HepG2 (cell line): ENCODE data around the gene EDN2. TPM values are rescaled to one million over a fixed set of nuclear protein-coding genes. Genes with fewer than 3 reads are reported as not detected.

Source experiments
- ATAC-seq: fragments of 200-7000 bp; cut with Tn5 transposase; 3 replicates; pipeline ENCODE4 v1.9.1; 2020; ENCODE audit warnings: mild to moderate bottlenecking, moderate library complexity
- BruUV-seq: library from RNA; stranded (reverse); fragments of 400-500 nt; replicated peaks from 2 replicates; lab custom pipeline; 2021; lab: Mats Ljungman, UMichigan
- CTCF ChIA-PET: fragments of 300-600 bp; formaldehyde crosslinking; extraction: SDS; loops from one replicate; lab custom pipeline; 2021; ENCODE audit warnings: low total read pairs, inconsistent platforms, low intra/inter-chr PET ratio; lab: Yijun Ruan, JAX
- POLR2A ChIA-PET: fragments of 350-600 bp; sonication (Branson Sonifier 250); formaldehyde crosslinking; loops from one replicate; lab custom pipeline; 2020; ENCODE audit warnings: antibody characterized with exemption, inconsistent platforms; lab: Yijun Ruan, JAX
- DNase-seq: peaks from one replicate; pipeline ENCODE4 v3.0.0-alpha.2; 2015; ENCODE audit warnings: low spot score
- FAIRE-seq: peaks from 3 replicates; lab custom pipeline; 2011; peaks lifted over from hg19 to GRCh38; lab: Jason Lieb, UNC
- H2AFZ ChIP-seq: one replicate; pipeline ENCODE4 v1.6.1; 2011; ENCODE audit warnings: low read length, inconsistent platforms
- H3K27ac ChIP-seq: fragments of 300-600 bp; 3 replicates; pipeline ENCODE4 v1.8.0; 2011; ENCODE audit warnings: mixed run types, mild to moderate bottlenecking, mixed read lengths, low read length, inconsistent platforms; ENCODE audit not compliant: insufficient read depth; ENCODE audit errors: extremely low read length
- H3K27me3 ChIP-seq, 2 experiments: fragments of 200-600 bp in 1 of 2; 2 replicates in 1 of 2; 3 replicates in 1 of 2; pipeline versions ENCODE4 v1.6.0 to v1.8.0; 2011; ENCODE audit warnings: low read length in 2 of 2, mild to moderate bottlenecking in 2 of 2, moderate library complexity in 2 of 2, inconsistent platforms in 1 of 2; ENCODE audit not compliant: insufficient read depth in 2 of 2, control insufficient read depth in 1 of 2
- H3K36me3 ChIP-seq, 2 experiments: fragments of 200-600 bp in 1 of 2; replicated peaks in 1 of 2; 2 replicates in 1 of 2; 3 replicates in 1 of 2; pipeline versions ENCODE4 v1.5.1 to v1.8.0; 2011; ENCODE audit warnings: low read length in 2 of 2, inconsistent platforms in 1 of 2; ENCODE audit not compliant: insufficient read depth in 2 of 2, control insufficient read depth in 1 of 2
- H3K4me1 ChIP-seq: 2 replicates; pipeline ENCODE4 v1.5.1; 2012; ENCODE audit warnings: low read length, inconsistent platforms; ENCODE audit not compliant: insufficient read depth
- H3K4me2 ChIP-seq: 2 replicates; pipeline ENCODE4 v1.6.0; 2011; ENCODE audit warnings: low read depth, low read length, inconsistent platforms
- H3K4me3 ChIP-seq, 3 experiments: fragments of 200-600 bp in 1 of 3; sonication (generic), shearing (Covaris generic) in 1 of 3; replicated peaks in 1 of 3; 2 replicates each; pipeline ENCODE4 v1.5.1; 2011 to 2016; ENCODE audit warnings: low read length in 3 of 3, inconsistent platforms in 2 of 3, low read depth in 2 of 3, mild to moderate bottlenecking in 2 of 3, control low read depth in 1 of 3, mixed read lengths in 1 of 3; ENCODE audit not compliant: insufficient read depth in 1 of 3
- H3K79me2 ChIP-seq: one replicate; pipeline ENCODE4 v1.6.1; 2011; ENCODE audit warnings: low read length, inconsistent platforms; ENCODE audit not compliant: insufficient read depth
- H3K9ac ChIP-seq: 2 replicates; pipeline ENCODE4 v1.6.0; 2011; ENCODE audit warnings: mild to moderate bottlenecking, low read depth, low read length, inconsistent platforms; ENCODE audit not compliant: insufficient read depth
- H3K9me3 ChIP-seq: 2 replicates; pipeline ENCODE4 v1.5.1; 2012; ENCODE audit warnings: mild to moderate bottlenecking, low read length
- H4K20me1 ChIP-seq: 2 replicates; pipeline ENCODE4 v1.6.0; 2011; ENCODE audit warnings: inconsistent platforms, mild to moderate bottlenecking, low read length, moderate library complexity; ENCODE audit not compliant: insufficient read depth
- HOXA3 ChIP-seq: sonication (generic); formaldehyde crosslinking; IDR thresholded peaks from 2 replicates; pipeline ENCODE4 v1.5.0; 2020; ENCODE audit warnings: missing genetic modification reagents
- IKZF4 ChIP-seq: sonication (generic); formaldehyde crosslinking; IDR thresholded peaks from 2 replicates; pipeline ENCODE4 v1.5.1; 2020; ENCODE audit warnings: borderline replicate concordance, mild to moderate bottlenecking, low read depth, missing genetic modification reagents; ENCODE audit errors: not compliant biosample characterization
- JDP2 ChIP-seq: sonication (generic); formaldehyde crosslinking; IDR thresholded peaks from 2 replicates; pipeline ENCODE4 v1.8.1; 2022; ENCODE audit warnings: missing genetic modification reagents, borderline replicate concordance
- KLF16 ChIP-seq, 2 experiments: sonication (generic) in 1 of 2; formaldehyde crosslinking in 1 of 2; IDR thresholded peaks; 2 replicates each; pipeline versions ENCODE4 v1.6.1 to v1.8.0; 2016 to 2023; ENCODE audit warnings: missing genetic modification reagents in 2 of 2, missing compliant biosample characterization in 1 of 2
- MED8 ChIP-seq: sonication (generic); formaldehyde crosslinking; IDR thresholded peaks from 2 replicates; pipeline ENCODE4 v1.8.1; 2023; ENCODE audit warnings: mild to moderate bottlenecking, missing genetic modification reagents; ENCODE audit not compliant: insufficient replicate concordance
- NCOA5 ChIP-seq: sonication (generic); formaldehyde crosslinking; IDR thresholded peaks from 2 replicates; pipeline ENCODE4 v1.4.0; 2020; ENCODE audit warnings: missing genetic modification reagents
- NFRKB ChIP-seq: fragments of 450-650 bp; IDR thresholded peaks from 2 replicates; pipeline ENCODE4 v1.6.1; 2017
- NFYB ChIP-seq: sonication (generic); formaldehyde crosslinking; IDR thresholded peaks from 2 replicates; pipeline ENCODE4 v1.4.0; 2020; ENCODE audit warnings: missing genetic modification reagents
- PLSCR1 ChIP-seq: sonication (generic); formaldehyde crosslinking; IDR thresholded peaks from 2 replicates; pipeline ENCODE4 v1.5.0; 2020; ENCODE audit warnings: missing genetic modification reagents, mild to moderate bottlenecking, borderline replicate concordance
- SMARCE1 ChIP-seq: fragments of 450-650 bp; IDR thresholded peaks from 2 replicates; pipeline ENCODE4 v1.6.1; 2017; ENCODE audit warnings: borderline replicate concordance
- ZNF24 ChIP-seq: fragments of 450-650 bp; IDR thresholded peaks from 2 replicates; pipeline ENCODE4 v1.6.1; 2017; ENCODE audit warnings: antibody characterized with exemption, mild to moderate bottlenecking
- ZNF530 ChIP-seq: sonication (generic); formaldehyde crosslinking; IDR thresholded peaks from 2 replicates; pipeline ENCODE4 v1.5.0; 2020; ENCODE audit warnings: low read depth, mild to moderate bottlenecking, missing genetic modification reagents
- ZNF883 ChIP-seq: sonication (generic); formaldehyde crosslinking; IDR thresholded peaks from 2 replicates; pipeline ENCODE4 v1.5.1; 2020; ENCODE audit warnings: mild to moderate bottlenecking, missing genetic modification reagents; ENCODE audit errors: not compliant biosample characterization
- WGBS: methylation state at CpG from one replicate; pipeline ENCODE4 v1.1.6; 2017; ENCODE audit warnings: low lambda C conversion rate; 5-methylcytosine and 5-hydroxymethylcytosine counted together
- in situ Hi-C: cut with HindIII; loops from 2 replicates; pipeline ENCODE4 v1.10.0; 2017; ENCODE audit warnings: low pct_unique_long_range_greater_than_20kb; ENCODE audit not compliant: extremely low pct_ligation_motif_present
- intact Hi-C: fragments of 100-400 bp; cut with micrococcal nuclease; formaldehyde crosslinking; loops from one replicate; pipeline ENCODE4 v1.10.0; 2022; ENCODE audit not compliant: unreplicated experiment
- polyA plus RNA-seq, 8 experiments: library from polyadenylated mRNA; depleted of rRNA in 3 of 8; stranded (reverse) in 7 of 8; unstranded in 1 of 8; fragments of >200 nt; fragmentation: Illumina TruSeq in 4 of 8; extraction: Trizol in 4 of 8; gene quantifications; 2 replicates each; pipeline versions ENCODE4 v1.2.1 to v1.2.3, GENCODE V29; 2011 to 2016; ENCODE audit warnings: low read depth in 4 of 8, missing spikeins in 1 of 8, mixed read lengths in 1 of 8; ENCODE audit not compliant: insufficient read depth in 1 of 8
- total RNA-seq, 5 experiments: library from RNA; depleted of rRNA; stranded (reverse); fragments of >200 nt; fragmentation: Illumina TruSeq; extraction: Trizol; gene quantifications; 2 replicates each; pipeline ENCODE4 v1.2.3, GENCODE V29; 2016; ENCODE audit warnings: low read depth in 1 of 5

Gene EDN2
- total and polyA plus RNA-seq, 2 of the 13 experiments (the other 11 are each of a cell fraction or from before 2014, with no cell fraction given): not detected

- Histone ChIP-seq H3K79me2 (no peaks in the 10 kb centered on the region), H3K36me3 (no peaks in the 10 kb centered on the region), H2AFZ (no peak overlapping the region), H4K20me1 (no peaks in the 10 kb centered on the region), H3K4me2 (no peak overlapping the region), H3K9ac (no peak overlapping the region), H3K4me3 (no peak overlapping the region), H3K27me3 (peaks cover 3 to 13% of the 10 kb centered on the region in 2 experiments; a peak in 1 of 5 replicates), H3K27ac (no peak overlapping the region), H3K9me3 (peaks cover 13% of the 10 kb centered on the region), H3K4me1 (no peaks in the 10 kb centered on the region)
- BruUV-seq: no TSS peak
- TF ChIP-seq ZNF24 (no peak), NFYB (CRISPR knock-in tag) (no peak), HOXA3 (no peak), JDP2 (CRISPR knock-in tag) (no peak), IKZF4 (CRISPR knock-in tag) (no peak), NCOA5 (CRISPR knock-in tag) (no peak), KLF16 (CRISPR knock-in tag; IDR thresholded peaks at IDR 0.05) (no peak), SMARCE1 (no peak), PLSCR1 (CRISPR knock-in tag) (no peak), NFRKB (no peak), MED8 (no peak), ZNF883 (CRISPR knock-in tag) (no peak), ZNF530 (CRISPR knock-in tag) (no peak)
- in situ Hi-C loops: no loop called here
- ATAC-seq (no peak), FAIRE-seq (no peak), DNase-seq (no peak)
- CTCF ChIA-PET: no interaction called here
- POLR2A ChIA-PET: no interaction called here
- whole genome bisulfite sequencing: 10% methylated on average over 4 of the region's 4 CpGs
- intact Hi-C loops: no loop called here
Observed at GRCh38 chr1:41448821-41449220, 35.7 kb downstream of the EDN2 start.
